H9 (cell line): Measurements from ENCODE around the gene DSTYK. TPM values are rescaled to one million over a fixed set of nuclear protein-coding genes. Genes with fewer than 3 reads are reported as not detected.
"Not testable (repeated sequence)": the region's sequence is repeated elsewhere in the genome, so short reads cannot be mapped to it uniquely, and the experiment has no call there.

Experiments used
- DNase-seq: peaks from one replicate; pipeline ENCODE4 v3.0.0-alpha.2; 2017
- H2AFZ ChIP-seq: one replicate; pipeline ENCODE4 v1.6.1; 2013; ENCODE audit warnings: mild to moderate bottlenecking, low read length, control low read depth, moderate library complexity
- H2AK5ac ChIP-seq: 2 replicates; pipeline ENCODE4 v1.6.1; 2013; ENCODE audit warnings: low read length, control low read depth, mixed read lengths; ENCODE audit not compliant: insufficient read length
- H2BK120ac ChIP-seq: one replicate; pipeline ENCODE4 v1.6.1; 2013; ENCODE audit warnings: low read depth, mild to moderate bottlenecking, low read length, control low read depth, inconsistent platforms; ENCODE audit not compliant: poor library complexity, severe bottlenecking
- H2BK12ac ChIP-seq: 2 replicates; pipeline ENCODE4 v1.6.1; 2013; ENCODE audit warnings: low read length, control low read depth, mixed read lengths, low read depth; ENCODE audit not compliant: insufficient read length
- H2BK15ac ChIP-seq: 2 replicates; pipeline ENCODE4 v1.6.1; 2013; ENCODE audit warnings: low read depth, low read length, control low read depth
- H2BK20ac ChIP-seq: one replicate; pipeline ENCODE4 v1.6.1; 2013; ENCODE audit warnings: low read depth, mild to moderate bottlenecking, low read length, control low read depth, inconsistent platforms; ENCODE audit not compliant: poor library complexity, severe bottlenecking
- H2BK5ac ChIP-seq: 2 replicates; pipeline ENCODE4 v1.6.1; 2013; ENCODE audit warnings: low read length, control low read depth, mixed read lengths; ENCODE audit not compliant: insufficient read length
- H3K14ac ChIP-seq: 2 replicates; pipeline ENCODE4 v1.6.1; 2013; ENCODE audit warnings: low read length, control low read depth; ENCODE audit not compliant: insufficient read depth
- H3K18ac ChIP-seq: 2 replicates; pipeline ENCODE4 v1.6.1; 2013; ENCODE audit warnings: low read depth, mild to moderate bottlenecking, mixed read lengths, low read length, control low read depth; ENCODE audit not compliant: insufficient read length
- H3K23ac ChIP-seq: 2 replicates; pipeline ENCODE4 v1.6.1; 2013; ENCODE audit warnings: low read length, control low read depth, mixed read lengths, low read depth; ENCODE audit not compliant: insufficient read length
- H3K23me2 ChIP-seq: 2 replicates; pipeline ENCODE4 v1.6.1; 2013; ENCODE audit warnings: low read depth, mild to moderate bottlenecking, mixed read lengths, low read length, control low read depth; ENCODE audit not compliant: insufficient read length, poor library complexity, severe bottlenecking
- H3K27ac ChIP-seq: 2 replicates; pipeline ENCODE4 v1.5.1; 2013; ENCODE audit warnings: low read length, control low read depth, mixed read lengths, low read depth; ENCODE audit not compliant: insufficient read length
- H3K27me3 ChIP-seq: 2 replicates; pipeline ENCODE4 v1.6.1; 2013; ENCODE audit warnings: low read length, control low read depth, inconsistent platforms; ENCODE audit not compliant: insufficient read depth
- H3K4ac ChIP-seq: 2 replicates; pipeline ENCODE4 v1.6.1; 2013; ENCODE audit warnings: low read depth, mild to moderate bottlenecking, control low read depth, inconsistent platforms, low read length, moderate library complexity
- H3K4me1 ChIP-seq: 2 replicates; pipeline ENCODE4 v1.6.1; 2013; ENCODE audit warnings: low read length, control low read depth, inconsistent platforms; ENCODE audit not compliant: insufficient read depth
- H3K4me2 ChIP-seq: 2 replicates; pipeline ENCODE4 v1.6.1; 2013; ENCODE audit warnings: low read length, control low read depth, mixed read lengths; ENCODE audit not compliant: insufficient read length, insufficient read depth
- H3K56ac ChIP-seq: 2 replicates; pipeline ENCODE4 v1.6.1; 2013; ENCODE audit warnings: low read depth, mild to moderate bottlenecking, mixed read lengths, low read length, control low read depth; ENCODE audit not compliant: insufficient read length
- H3K79me1 ChIP-seq: 2 replicates; pipeline ENCODE4 v1.6.1; 2013; ENCODE audit warnings: low read depth, mild to moderate bottlenecking, moderate library complexity, low read length, control low read depth, inconsistent platforms; ENCODE audit not compliant: insufficient read depth, poor library complexity, severe bottlenecking
- H3K79me2 ChIP-seq: 2 replicates; pipeline ENCODE4 v1.6.1; 2013; ENCODE audit warnings: low read length, control low read depth, inconsistent platforms; ENCODE audit not compliant: insufficient read depth
- H3K9ac ChIP-seq: 2 replicates; pipeline ENCODE4 v1.6.1; 2013; ENCODE audit warnings: low read length, control low read depth, mixed read lengths; ENCODE audit not compliant: insufficient read length; ENCODE audit errors: extremely low read depth
- H3K9me3 ChIP-seq: one replicate; pipeline ENCODE4 v1.6.1; 2013; ENCODE audit warnings: low read depth, low read length, inconsistent platforms; ENCODE audit not compliant: control insufficient read depth
- H3T11ph ChIP-seq: one replicate; pipeline ENCODE4 v1.6.1; 2013; ENCODE audit warnings: mild to moderate bottlenecking, low read length, control low read depth, inconsistent platforms
- H4K20me1 ChIP-seq: one replicate; pipeline ENCODE4 v1.6.1; 2013; ENCODE audit not compliant: control insufficient read depth, insufficient read length, insufficient read depth
- H4K5ac ChIP-seq: 2 replicates; pipeline ENCODE4 v1.6.1; 2013; ENCODE audit warnings: low read depth, mild to moderate bottlenecking, mixed read lengths, low read length, control low read depth; ENCODE audit not compliant: insufficient read length
- H4K8ac ChIP-seq: replicated peaks from 2 replicates; pipeline ENCODE4 v1.6.1; 2013; ENCODE audit warnings: low read length, control low read depth, mixed read lengths, low read depth; ENCODE audit not compliant: insufficient read length
- H4K91ac ChIP-seq: 2 replicates; pipeline ENCODE4 v1.6.1; 2013; ENCODE audit warnings: low read depth, mild to moderate bottlenecking, moderate library complexity, mixed read lengths, low read length, control low read depth; ENCODE audit not compliant: insufficient read length
- H3K27ac Mint-ChIP-seq, 3 experiments: 2 replicates in 2 of 3; 3 replicates in 1 of 3; pipeline ENCODE4 v1.8.0; 2020 to 2021; ENCODE audit warnings: mixed read lengths in 3 of 3, mild to moderate bottlenecking in 1 of 3, moderate library complexity in 1 of 3
- H3K27me3 Mint-ChIP-seq: 2 replicates; pipeline ENCODE4 v1.8.0; 2021; ENCODE audit warnings: low read depth, mild to moderate bottlenecking, moderate library complexity, mixed read lengths
- H3K36me3 Mint-ChIP-seq, 3 experiments: 2 replicates in 2 of 3; 3 replicates in 1 of 3; pipeline ENCODE4 v1.8.0; 2020 to 2021; ENCODE audit warnings: low read depth in 3 of 3, mixed read lengths in 3 of 3; ENCODE audit not compliant: insufficient read depth in 1 of 3
- H3K4me1 Mint-ChIP-seq, 2 experiments: 2 replicates each; pipeline ENCODE4 v1.8.0; 2020; ENCODE audit warnings: mixed read lengths in 2 of 2
- H3K4me3 Mint-ChIP-seq, 2 experiments: 2 replicates in 1 of 2; 3 replicates in 1 of 2; pipeline ENCODE4 v1.8.0; 2020 to 2021; ENCODE audit warnings: mild to moderate bottlenecking in 2 of 2, mixed read lengths in 2 of 2, moderate library complexity in 1 of 2
- H3K9me3 Mint-ChIP-seq, 2 experiments: 2 replicates in 1 of 2; 3 replicates in 1 of 2; pipeline ENCODE4 v1.8.0; 2020; ENCODE audit warnings: mild to moderate bottlenecking in 2 of 2, mixed read lengths in 2 of 2, moderate library complexity in 1 of 2
- CTCF ChIP-seq: fragments of 200-600 bp; sonication (generic); conservative IDR thresholded peaks from 3 replicates; pipeline ENCODE4 v1.8.0; 2021; ENCODE audit warnings: antibody characterized with exemption, mild to moderate bottlenecking
- WGBS: extraction: QIAGEN DNeasy Blood & Tissue Kit; methylation state at CpG from one replicate; pipeline ENCODE4 v1.1.7; 2013; ENCODE audit warnings: missing lambda C conversion rate, low lambda C conversion rate, mixed read lengths; ENCODE audit not compliant: insufficient read length; ENCODE audit errors: extremely low coverage; 5-methylcytosine and 5-hydroxymethylcytosine counted together
- total RNA-seq: library from RNA; stranded (reverse); gene quantifications from 2 replicates; pipeline ENCODE4 v1.2.1, GENCODE V29; 2021

The DSTYK gene
- total RNA-seq, 1 experiment from 2014 or later: 8.5 TPM

- Histone ChIP-seq H4K91ac (no peak overlapping the region), H2BK5ac (no peak overlapping the region), H2BK12ac (no peak overlapping the region), H3K9ac (no peak overlapping the region), H2BK15ac (no peak overlapping the region), H2BK120ac (no peak overlapping the region), H4K5ac (no peak overlapping the region), H3T11ph (no peak overlapping the region), H3K18ac (no peak overlapping the region), H4K20me1 (no peaks in the 10 kb centered on the region), H3K4me1 (no peaks in the 10 kb centered on the region), H3K4me2 (no peak overlapping the region), H3K79me2 (no peaks in the 10 kb centered on the region), H3K56ac (no peak overlapping the region), H3K79me1 (no peaks in the 10 kb centered on the region), H3K4ac (no peak overlapping the region), H3K23ac (no peak overlapping the region), H2BK20ac (no peak overlapping the region), H3K9me3 (peaks cover 9% of the 10 kb centered on the region), H3K27me3 (no peaks in the 10 kb centered on the region), H2AK5ac (no peak overlapping the region), H4K8ac (no peak overlapping the region), H2AFZ (no peak overlapping the region), H3K27ac (no peak overlapping the region), H3K23me2 (no peaks in the 10 kb centered on the region), H3K14ac (no peak overlapping the region)
- Mint-ChIP-seq H3K9me3 (peaks cover 32 to 33% of the 10 kb centered on the region in 2 experiments), H3K36me3 (peaks cover 73 to 93% (median 93%) of the 10 kb centered on the region in 3 experiments), H3K27ac (no peak overlapping the region), H3K27me3 (no peaks in the 10 kb centered on the region), H3K4me1 (no peaks in the 10 kb centered on the region), H3K4me3 (no peak overlapping the region)
- TF ChIP-seq CTCF: no peak
- DNase-seq: no peak
- no CpG with 5 or more reads among the region's 2 CpGs for WGBS
Measured at GRCh38 chr1:205158048-205158616, 53.4 kb downstream of the DSTYK start.

DNA sequence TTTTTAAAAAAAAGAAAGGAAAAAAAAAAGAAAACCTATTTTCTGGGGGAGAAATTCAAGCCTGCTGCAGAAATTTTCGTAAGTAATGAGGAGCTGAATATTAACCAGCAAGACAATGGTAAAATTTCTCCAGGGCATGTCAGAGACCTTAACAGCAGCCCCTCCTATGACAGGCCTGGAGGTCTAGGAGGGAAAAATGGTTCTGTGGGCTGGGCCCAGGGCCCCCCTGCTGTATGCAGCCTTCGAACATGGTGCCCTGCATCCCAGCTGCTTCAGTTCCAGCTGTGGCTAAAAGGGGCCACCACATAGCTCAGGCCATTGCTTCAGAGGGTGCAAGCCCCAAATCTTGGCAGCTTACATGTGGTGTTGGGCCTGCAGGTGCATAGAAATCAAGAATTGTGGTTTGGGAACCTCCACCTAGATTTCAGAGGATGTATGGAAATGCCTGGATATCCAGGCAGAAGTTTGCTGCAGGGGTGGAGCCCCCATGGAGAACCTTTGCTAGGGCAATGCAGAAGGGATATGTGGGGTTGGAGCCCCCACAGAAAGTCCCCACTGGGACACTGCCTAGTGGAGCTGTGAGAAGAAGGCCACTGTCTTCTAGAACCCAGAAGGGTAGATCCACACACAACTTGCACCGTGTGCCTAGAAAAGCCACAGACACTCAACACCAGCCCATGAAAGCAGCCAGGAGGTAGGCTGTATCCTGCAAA is 55.7 kb downstream of the DSTYK start:
- Mint-ChIP-seq H3K36me3 (peaks cover 65 to 78% (median 75%) of the 10 kb centered on the region in 3 experiments), H3K9me3 (peaks cover 32 to 33% of the 10 kb centered on the region in 2 experiments)
- H3K27ac ChIP-seq, H3K27me3 ChIP-seq, H4K20me1 ChIP-seq, DNase-seq, H3K27ac Mint-ChIP-seq, H3K56ac ChIP-seq, H3K18ac ChIP-seq, H4K91ac ChIP-seq, H2BK5ac ChIP-seq, H4K8ac ChIP-seq, H3K4ac ChIP-seq, H2AFZ ChIP-seq, H4K5ac ChIP-seq, H3K9ac ChIP-seq, H2BK120ac ChIP-seq, H3K4me1 ChIP-seq, H2AK5ac ChIP-seq, H3K4me3 Mint-ChIP-seq, H3K23ac ChIP-seq, H3T11ph ChIP-seq, H2BK12ac ChIP-seq, H3K27me3 Mint-ChIP-seq, H3K79me1 ChIP-seq, H3K79me2 ChIP-seq, H3K9me3 ChIP-seq, H3K23me2 ChIP-seq, H3K4me1 Mint-ChIP-seq, H3K14ac ChIP-seq, H2BK15ac ChIP-seq, H2BK20ac ChIP-seq, H3K4me2 ChIP-seq: not testable (repeated sequence)
- no CpG with 5 or more reads among the region's 3 CpGs for WGBS
